HG03457 (cell line): Measurements from ENCODE around the gene WDTC1.
"Not testable (repeated sequence)": the region's sequence is repeated elsewhere in the genome, so short reads cannot be mapped to it uniquely, and the experiment has no call there.

Experiments used
- ATAC-seq: cut with Tn5 transposase; IDR thresholded peaks from one replicate; pipeline ENCODE4 v1.9.1; 2021; ENCODE audit warnings: moderate number of reproducible peaks; ENCODE audit not compliant: unreplicated experiment

Gene WDTC1, protein sequence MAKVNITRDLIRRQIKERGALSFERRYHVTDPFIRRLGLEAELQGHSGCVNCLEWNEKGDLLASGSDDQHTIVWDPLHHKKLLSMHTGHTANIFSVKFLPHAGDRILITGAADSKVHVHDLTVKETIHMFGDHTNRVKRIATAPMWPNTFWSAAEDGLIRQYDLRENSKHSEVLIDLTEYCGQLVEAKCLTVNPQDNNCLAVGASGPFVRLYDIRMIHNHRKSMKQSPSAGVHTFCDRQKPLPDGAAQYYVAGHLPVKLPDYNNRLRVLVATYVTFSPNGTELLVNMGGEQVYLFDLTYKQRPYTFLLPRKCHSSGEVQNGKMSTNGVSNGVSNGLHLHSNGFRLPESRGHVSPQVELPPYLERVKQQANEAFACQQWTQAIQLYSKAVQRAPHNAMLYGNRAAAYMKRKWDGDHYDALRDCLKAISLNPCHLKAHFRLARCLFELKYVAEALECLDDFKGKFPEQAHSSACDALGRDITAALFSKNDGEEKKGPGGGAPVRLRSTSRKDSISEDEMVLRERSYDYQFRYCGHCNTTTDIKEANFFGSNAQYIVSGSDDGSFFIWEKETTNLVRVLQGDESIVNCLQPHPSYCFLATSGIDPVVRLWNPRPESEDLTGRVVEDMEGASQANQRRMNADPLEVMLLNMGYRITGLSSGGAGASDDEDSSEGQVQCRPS

DNA sequence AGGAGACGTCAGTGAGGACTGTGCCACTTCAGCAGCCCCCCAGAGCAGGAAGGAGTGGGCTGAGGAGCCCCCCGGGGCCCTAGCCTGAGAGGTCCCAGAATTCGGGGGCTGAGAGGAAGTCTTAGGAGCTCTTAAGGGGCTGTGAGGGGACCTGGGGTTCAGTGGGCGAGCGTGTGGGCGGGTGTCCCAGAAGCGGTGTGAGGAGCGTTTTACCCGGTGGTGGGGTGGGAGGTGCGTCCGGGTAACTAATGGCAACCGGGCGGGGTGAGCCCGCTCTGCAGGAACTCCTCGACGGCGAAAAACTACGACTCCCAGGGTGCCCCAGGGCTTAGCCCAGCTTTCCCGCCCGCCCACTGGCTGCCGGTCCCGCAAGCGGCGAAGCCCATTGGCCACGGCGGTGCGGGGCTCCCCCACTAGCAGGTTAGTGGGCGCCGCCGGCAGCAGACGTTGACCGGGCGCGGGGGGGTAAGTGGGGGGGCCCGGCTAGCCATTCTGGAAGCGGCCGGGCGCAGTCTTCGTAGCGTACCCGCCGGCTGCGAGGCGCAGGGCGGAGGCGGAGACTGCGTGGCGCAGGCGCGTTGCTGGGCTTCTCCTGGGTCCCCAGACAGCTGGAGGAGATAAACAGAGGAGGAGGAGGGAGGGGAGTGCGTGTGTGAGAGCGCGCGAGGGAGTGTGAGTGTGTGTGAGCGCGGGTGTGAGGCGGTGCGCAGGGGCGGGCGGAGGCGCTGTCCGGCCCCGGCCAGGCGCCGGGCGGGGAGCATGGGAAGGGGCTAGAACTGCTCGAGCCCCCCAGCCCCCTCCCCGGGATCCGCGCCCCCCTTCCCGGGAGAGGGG lies at the start of gene WDTC1:
TSS of gene WDTC1 (plus strand) at position 584 of the 834 bp plus-strand sequence. CDS start 26,423 bp downstream, outside the sequence.
- peak; percentile 83 for ATAC-seq

DNA sequence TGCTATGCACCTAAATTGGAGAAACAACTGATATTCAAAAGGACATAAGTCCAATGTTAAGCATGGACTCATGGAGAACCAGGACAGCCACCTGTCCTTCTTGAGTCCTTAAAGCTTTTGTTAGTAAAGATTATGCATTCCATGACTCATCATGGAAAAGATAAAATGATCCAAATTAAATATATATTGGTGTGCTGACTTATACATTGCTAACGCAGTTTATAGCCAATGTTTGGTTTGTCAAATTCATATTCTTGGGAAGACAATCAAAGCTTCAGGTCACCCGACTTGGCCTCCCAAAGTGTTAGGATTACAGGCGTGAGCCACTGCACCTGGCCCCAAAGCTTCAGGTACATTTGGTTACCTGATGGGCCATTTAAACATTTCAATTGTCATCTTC lies 49.8 kb upstream of the WDTC1 start:
- not testable (repeated sequence) for ATAC-seq

- no peak for ATAC-seq
Observed at GRCh38 chr1:27192039-27192529, 42.3 kb upstream of the WDTC1 start.

DNA sequence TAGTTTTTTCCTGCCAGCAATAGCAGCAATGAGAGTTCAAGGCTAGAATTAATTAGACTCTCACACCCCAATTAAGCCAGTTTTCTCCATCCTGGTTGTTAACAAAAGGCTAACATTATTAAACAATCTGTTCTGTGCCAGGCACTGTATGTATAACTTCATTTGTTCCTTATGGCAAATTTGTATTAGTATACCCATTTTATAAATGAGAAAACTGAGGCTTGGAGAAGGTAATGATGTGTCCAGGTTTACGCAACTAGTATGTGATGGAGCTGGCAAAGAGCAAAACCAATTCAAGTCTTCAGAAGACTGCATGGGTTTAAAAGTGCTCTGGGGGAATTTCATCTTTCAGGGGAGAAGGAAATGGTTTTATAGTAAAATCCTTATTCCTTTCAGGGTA lies 41.2 kb upstream of the WDTC1 start:
- ATAC-seq = no peak

DNA sequence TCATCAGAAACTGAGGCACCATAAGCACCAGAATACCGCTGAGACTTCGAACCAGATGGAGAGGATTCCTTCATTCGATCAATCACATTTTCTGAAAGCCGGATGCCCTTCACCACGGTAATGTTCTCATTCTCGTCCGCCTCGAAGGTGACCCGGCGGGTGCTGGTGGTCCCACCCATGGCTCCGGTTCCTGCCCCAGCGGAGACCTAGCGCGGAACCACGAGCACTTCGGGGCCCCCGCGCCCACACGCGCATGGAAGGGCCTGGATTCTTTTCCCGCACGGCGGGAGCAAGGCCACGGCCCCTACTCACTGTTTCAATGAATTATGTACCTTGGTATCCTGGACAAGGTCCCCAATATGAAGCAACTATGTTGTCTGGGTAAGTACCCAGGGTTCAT lies 33.1 kb upstream of the WDTC1 start:
- no peak for ATAC-seq

DNA sequence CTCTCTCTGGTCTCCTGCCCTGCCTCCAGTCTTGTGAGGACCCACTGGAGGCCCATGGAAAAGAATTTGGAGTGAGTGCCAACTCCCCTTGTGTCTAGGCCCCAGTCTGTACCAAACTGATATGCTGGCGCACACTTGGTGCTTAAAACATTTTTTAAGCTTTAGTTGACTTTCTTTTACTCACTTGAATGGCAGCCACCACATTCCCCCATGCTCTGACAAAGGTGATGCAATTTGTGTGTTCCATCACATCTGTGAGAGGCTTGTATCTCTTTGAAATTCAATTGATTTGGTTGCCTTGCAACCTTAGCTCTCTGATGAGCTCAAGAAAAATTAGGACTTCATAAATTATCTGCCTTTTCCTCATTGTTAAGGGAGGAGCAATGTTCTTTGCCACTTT lies 30.5 kb upstream of the WDTC1 start:
- no peak for ATAC-seq

DNA sequence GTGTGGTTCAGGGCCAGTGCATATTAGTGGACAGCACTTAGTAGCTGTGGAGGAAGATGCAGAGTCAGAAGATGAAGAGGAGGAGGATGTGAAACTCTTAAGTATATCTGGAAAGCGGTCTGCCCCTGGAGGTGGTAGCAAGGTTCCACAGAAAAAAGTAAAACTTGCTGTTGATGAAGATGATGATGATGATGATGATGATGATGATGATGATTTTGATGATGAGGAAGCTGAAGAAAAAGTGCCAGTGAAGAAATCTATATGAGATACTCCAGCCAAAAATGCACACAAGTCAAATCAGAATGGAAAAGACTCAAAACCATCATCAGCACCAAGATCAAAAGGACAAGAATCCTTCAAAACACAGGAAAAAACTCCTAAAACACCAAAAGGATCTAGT lies 27.2 kb upstream of the WDTC1 start:
- ATAC-seq = not testable (repeated sequence)

DNA sequence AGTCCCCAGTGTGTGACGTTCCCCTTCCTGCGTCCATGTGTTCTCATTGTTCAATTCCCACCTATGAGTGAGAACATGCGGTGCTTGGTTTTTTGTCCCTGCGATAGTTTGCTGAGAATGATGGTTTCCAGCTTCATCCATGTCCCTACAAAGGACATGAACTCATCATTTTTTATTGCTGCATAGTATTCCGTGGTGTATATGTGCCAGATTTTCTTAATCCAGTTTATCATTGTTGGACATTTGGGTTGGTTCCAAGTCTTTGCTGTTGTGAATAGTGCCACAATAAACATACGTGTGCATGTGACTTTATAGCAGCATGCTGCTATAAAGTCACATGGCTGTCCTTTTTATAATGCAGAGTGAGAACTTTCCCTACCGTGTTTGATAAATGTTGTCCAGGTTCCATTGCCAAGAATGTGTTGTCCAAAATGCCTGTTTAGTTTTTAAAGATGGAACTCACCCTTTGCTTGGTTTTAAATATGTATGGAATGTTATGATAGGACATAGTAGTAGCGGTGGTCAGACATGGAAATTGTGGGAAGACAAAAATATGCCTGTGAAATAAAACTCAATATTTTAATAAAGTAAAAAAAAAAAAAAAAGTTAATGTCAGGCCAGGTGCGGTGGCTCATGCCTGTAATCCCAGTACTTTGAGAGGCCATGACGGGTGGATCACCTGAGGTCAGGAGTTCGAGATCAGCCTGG lies 26.1 kb upstream of the WDTC1 start:
- ATAC-seq = not testable (repeated sequence)

GRCh38 chr1:27216466-27216865 lies 18.0 kb upstream of the WDTC1 start:
- ATAC-seq = no peak

DNA sequence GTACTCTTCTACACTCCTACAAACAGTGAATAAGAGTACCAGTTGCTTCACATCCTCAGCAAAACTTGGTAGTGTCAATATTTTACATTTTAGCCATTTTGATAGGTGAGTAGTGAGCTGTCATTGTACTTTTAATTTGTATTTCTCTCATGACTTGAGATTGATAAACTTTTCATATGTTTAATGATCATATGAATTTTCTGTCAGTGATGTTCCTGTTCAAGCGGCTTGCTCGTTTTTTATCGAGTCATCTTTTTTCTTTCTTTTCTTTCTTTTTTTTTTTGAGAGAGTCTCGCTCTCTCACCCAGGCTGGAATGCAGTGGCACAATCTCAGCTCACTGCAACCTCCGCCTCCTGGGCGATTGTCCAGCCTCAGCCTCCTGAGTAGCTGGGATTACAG lies 17.0 kb upstream of the WDTC1 start:
- no peak for ATAC-seq

GRCh38 chr1:27218736-27219135 lies 15.7 kb upstream of the WDTC1 start:
- no peak for ATAC-seq

DNA sequence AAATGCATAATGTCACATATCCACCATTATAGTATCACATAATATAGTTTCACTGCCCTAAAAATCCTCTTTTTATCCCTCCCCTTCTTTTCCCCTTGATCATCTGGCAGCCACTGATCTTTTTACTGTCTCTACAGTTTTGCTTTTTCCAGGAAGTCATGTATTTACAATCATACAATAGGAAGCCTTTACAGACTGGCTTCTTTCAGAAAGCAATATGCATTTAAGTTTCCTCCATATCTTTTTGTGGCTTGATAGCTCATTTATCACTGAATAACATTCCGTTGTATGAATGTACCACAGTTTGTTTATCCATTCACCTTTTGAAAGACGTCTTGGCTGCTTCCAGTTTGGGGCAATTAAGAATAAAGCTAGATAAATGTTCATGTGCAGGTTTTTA lies 14.3 kb upstream of the WDTC1 start:
- no peak for ATAC-seq

DNA sequence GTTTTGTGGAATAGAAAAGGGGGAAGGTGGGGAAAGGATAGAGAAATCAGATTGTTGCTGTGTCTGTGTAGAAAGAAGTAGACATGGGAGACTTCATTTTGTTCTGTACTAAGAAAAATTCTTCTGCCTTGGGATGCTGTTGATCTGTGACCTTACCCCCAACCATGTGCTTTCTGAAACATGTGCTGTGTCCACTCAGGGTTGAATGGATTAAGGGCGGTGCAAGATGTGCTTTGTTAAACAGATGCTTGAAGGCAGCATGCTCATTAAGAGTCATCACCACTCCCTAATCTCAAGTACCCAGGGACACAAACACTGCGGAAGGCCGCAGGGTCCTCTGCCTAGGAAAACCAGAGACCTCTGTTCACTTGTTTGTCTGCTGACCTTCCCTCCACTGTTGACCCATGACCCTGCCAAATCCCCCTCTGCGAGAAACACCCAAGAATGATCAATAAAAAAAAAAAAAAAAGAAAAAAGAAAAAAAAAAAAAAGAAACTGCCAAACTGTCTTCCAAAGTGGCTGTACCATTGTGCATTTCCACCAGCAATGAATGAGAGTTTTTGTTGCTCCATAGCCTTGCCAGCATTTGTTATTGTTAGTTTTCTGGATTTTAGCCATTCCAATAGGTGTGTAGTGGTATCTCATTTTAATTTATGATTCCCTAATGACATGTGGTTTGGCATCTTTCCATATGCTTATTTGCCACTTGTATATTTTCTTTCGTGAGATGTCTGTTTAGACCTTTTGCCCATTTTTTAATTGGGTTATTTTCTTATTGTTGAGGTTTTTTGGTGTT lies 13.5 kb upstream of the WDTC1 start:
- not testable (repeated sequence) for ATAC-seq

GRCh38 chr1:27225621-27226020 lies 8.8 kb upstream of the WDTC1 start:
- no peak for ATAC-seq

DNA sequence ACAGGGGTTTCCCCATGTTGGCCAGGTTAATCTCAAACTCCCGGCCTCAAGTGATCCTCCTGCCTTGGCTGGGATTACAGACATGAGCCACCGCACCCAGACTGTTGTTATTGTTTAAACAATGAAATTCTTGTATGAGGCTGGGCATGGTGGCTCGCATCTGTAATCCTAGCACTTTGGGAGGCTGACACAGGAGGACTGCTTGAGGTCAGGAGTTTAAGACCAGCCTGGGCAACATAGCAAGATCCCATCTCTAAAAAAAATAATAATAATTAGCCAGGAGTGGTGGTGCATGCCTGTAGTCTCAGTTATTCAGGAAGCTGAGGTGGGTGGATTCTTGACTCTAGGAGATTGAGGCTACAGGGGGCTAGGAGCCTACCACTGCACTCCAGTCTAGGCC lies 6.7 kb upstream of the WDTC1 start:
- no peak for ATAC-seq

GRCh38 chr1:27233667-27234048 lies 774 bp upstream of the WDTC1 start:
- no peak for ATAC-seq

DNA sequence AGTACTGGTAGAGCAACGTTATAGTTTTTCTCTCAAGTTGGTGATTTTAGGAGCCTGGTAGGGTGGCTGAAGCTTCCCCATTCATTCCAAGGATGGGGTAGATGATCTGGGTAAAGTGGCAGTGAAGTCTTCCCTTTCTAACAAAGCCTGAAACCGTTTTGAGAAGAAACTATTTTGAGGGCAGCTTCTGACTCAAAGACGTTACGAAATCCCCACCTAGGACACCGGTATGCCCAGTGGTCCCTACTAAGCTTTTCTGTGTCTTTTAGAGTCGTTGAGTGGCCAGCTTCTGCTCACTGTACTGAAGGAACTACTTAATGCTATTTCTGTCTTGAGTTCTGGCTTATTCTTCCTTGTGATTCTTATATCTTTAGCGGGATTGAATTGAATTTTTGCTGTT lies 1.4 kb downstream of the WDTC1 start:
- no peak for ATAC-seq

GRCh38 chr1:27237112-27237511 lies 2.7 kb downstream of the WDTC1 start:
- ATAC-seq = no peak

- ATAC-seq = no peak
Observed at GRCh38 chr1:27238032-27238431, 3.6 kb downstream of the WDTC1 start.

GRCh38 chr1:27241677-27242076 lies 7.2 kb downstream of the WDTC1 start:
- no peak for ATAC-seq
